T-cell (primary cell): ENCODE measurements around the gene SLC13A5. TPM values are rescaled to one million over a fixed set of nuclear protein-coding genes. Genes with fewer than 3 reads are reported as not detected.

Experiments
- ATAC-seq, 4 experiments: fragments of 200-7000 bp in 3 of 4; fragments of 150-1000 bp in 1 of 4; cut with Tn5 transposase; replicated peaks in 1 of 4; 1 replicate in 3 of 4; 2 replicates in 1 of 4; pipeline ENCODE4 v1.10.0; 2021; ENCODE audit warnings: moderate library complexity in 3 of 4, mild to moderate bottlenecking in 2 of 4, moderate number of reproducible peaks in 1 of 4
- CTCF ChIA-PET, 2 donors: fragments of 300-600 bp; sonication (Branson Sonifier 250); formaldehyde crosslinking; loops; one replicate each; lab custom pipeline; 2022; ENCODE audit warnings: antibody characterized with exemption in 2 of 2; lab: Charles Lee
- POLR2A ChIA-PET, 2 donors: fragments of 300-600 bp; sonication (Branson Sonifier 250); formaldehyde crosslinking; loops; one replicate each; lab custom pipeline; 2022; ENCODE audit warnings: antibody characterized with exemption in 2 of 2; lab: Charles Lee
- DNase-seq, 35 experiments: peaks; one replicate each; pipeline versions ENCODE4 v3.0.0 to v3.0.0-alpha.2; 2013 to 2023
- H3K27ac ChIP-seq: one replicate; pipeline ENCODE4 v1.5.1; 2013; ENCODE audit warnings: low read length
- H3K27me3 ChIP-seq, 2 experiments: replicated peaks in 1 of 2; 1 replicate in 1 of 2; 2 replicates in 1 of 2; pipeline versions ENCODE4 v1.6.1 to v1.7.0; 2013; ENCODE audit warnings: low read length in 1 of 2, mixed read lengths in 1 of 2; ENCODE audit not compliant: control insufficient read depth in 2 of 2, insufficient read depth in 2 of 2; ENCODE audit errors: extremely low read depth in 1 of 2
- H3K36me3 ChIP-seq, 2 donors: 1 replicate in 1 of 2; 2 replicates in 1 of 2; pipeline versions ENCODE4 v1.6.1 to v1.7.0; 2013; ENCODE audit warnings: low read length in 1 of 2; ENCODE audit not compliant: control insufficient read depth in 2 of 2, insufficient read depth in 1 of 2; ENCODE audit errors: extremely low read depth in 1 of 2
- H3K4me1 ChIP-seq, 2 experiments: 1 replicate in 1 of 2; 2 replicates in 1 of 2; pipeline versions ENCODE4 v1.6.1 to v1.7.0; 2013; ENCODE audit warnings: low read length in 2 of 2, mixed read lengths in 1 of 2; ENCODE audit not compliant: insufficient read depth in 2 of 2, control insufficient read depth in 1 of 2; ENCODE audit errors: extremely low read depth in 1 of 2
- H3K4me3 ChIP-seq, 2 donors: 1 replicate in 1 of 2; 2 replicates in 1 of 2; pipeline versions ENCODE4 v1.5.1 to v1.7.0; 2013; ENCODE audit warnings: mild to moderate bottlenecking in 2 of 2, low read length in 1 of 2, moderate library complexity in 1 of 2; ENCODE audit not compliant: control insufficient read depth in 1 of 2; ENCODE audit errors: extremely low read depth in 1 of 2
- H3K9me3 ChIP-seq: 2 replicates; pipeline ENCODE4 v1.7.0; 2013
- H3K27ac Mint-ChIP-seq, 2 donors: one replicate each; pipeline ENCODE4 v1.8.0; 2020 to 2021; ENCODE audit warnings: mild to moderate bottlenecking in 2 of 2, mixed read lengths in 2 of 2
- H3K27me3 Mint-ChIP-seq, 2 donors: one replicate each; pipeline ENCODE4 v1.8.0; 2021 to 2022; ENCODE audit warnings: mixed read lengths in 2 of 2
- H3K36me3 Mint-ChIP-seq: one replicate; pipeline ENCODE4 v1.8.0; 2021; ENCODE audit warnings: mixed read lengths
- H3K4me1 Mint-ChIP-seq, 3 donors: one replicate each; pipeline ENCODE4 v1.8.0; 2020 to 2022; ENCODE audit warnings: mixed read lengths in 3 of 3, mild to moderate bottlenecking in 1 of 3
- H3K4me3 Mint-ChIP-seq, 3 donors: one replicate each; pipeline ENCODE4 v1.8.0; 2020 to 2022; ENCODE audit warnings: mild to moderate bottlenecking in 3 of 3, mixed read lengths in 3 of 3, moderate library complexity in 3 of 3
- H3K9me3 Mint-ChIP-seq, 3 donors: one replicate each; pipeline ENCODE4 v1.8.0; 2020 to 2022; ENCODE audit warnings: mixed read lengths in 3 of 3
- WGBS: methylation state at CpG from one replicate; pipeline ENCODE4 v1.1.5; 2013; ENCODE audit warnings: missing lambda C conversion rate; ENCODE audit not compliant: insufficient coverage; 5-methylcytosine and 5-hydroxymethylcytosine counted together
- total RNA-seq, 35 experiments: library from RNA in 6 of 35; stranded (reverse) in 6 of 35; fragments of 120-200 nt in 1 of 35; gene quantifications; one replicate each; pipeline versions ENCODE4 v1.2.1 to v1.2.4 and lab custom pipeline; 2013 to 2026

Gene SLC13A5
- total RNA-seq, 5 donors from 2014 or later (not counting 1 experiment from before 2014, with no cell fraction given), result 0.13 TPM; not detected in 3

- POLR2A ChIA-PET, result no interaction called here
- Mint-ChIP-seq H3K27ac (no peak overlapping the region), H3K4me1 (peaks cover 12 to 14% (median 14%) of the 10 kb centered on the region in 3 donors), H3K36me3 (no peaks in the 10 kb centered on the region), H3K4me3 (no peak overlapping the region), H3K27me3 (peaks cover 62 to 74% of the 10 kb centered on the region in 2 donors), H3K9me3 (no peaks in the 10 kb centered on the region)
- CTCF ChIA-PET, result no interaction called here
- 92% methylated on average over 8 of the region's 12 CpGs for whole genome bisulfite sequencing
- ATAC-seq (no peak), DNase-seq (no peak)
- peaks cover 0 to 10% of the 10 kb centered on the region in 2 experiments for H3K4me1 ChIP-seq
- H3K36me3 ChIP-seq, result no peaks in the 10 kb centered on the region
- no peaks in the 10 kb centered on the region for H3K9me3 ChIP-seq
- H3K27ac ChIP-seq, result no peak overlapping the region
- peaks cover 0 to 46% of the 10 kb centered on the region in 2 experiments for H3K27me3 ChIP-seq
- no peak overlapping the region for H3K4me3 ChIP-seq
These were observed 4.7 kb downstream of the SLC13A5 start for GRCh38 chr17:6708357-6708961.

GRCh38 chr17:6706996-6707395 lies 6.2 kb downstream of the SLC13A5 start:
- H3K27me3 Mint-ChIP-seq, result peaks cover 54 to 68% of the 10 kb centered on the region in 2 donors
- no peak overlapping the region for H3K4me3 Mint-ChIP-seq
- no peaks in the 10 kb centered on the region for H3K36me3 Mint-ChIP-seq
- WGBS, result 85% methylated on average over 7 of the region's 8 CpGs
- Histone ChIP-seq H3K4me3 (no peak overlapping the region), H3K9me3 (no peaks in the 10 kb centered on the region), H3K27me3 (peaks cover 0 to 46% of the 10 kb centered on the region in 2 experiments), H3K4me1 (peaks cover 0 to under 1% of the 10 kb centered on the region in 2 experiments), H3K36me3 (no peaks in the 10 kb centered on the region), H3K27ac (no peak overlapping the region)
- peaks cover 0 to 6% (median 3%) of the 10 kb centered on the region in 3 donors for H3K4me1 Mint-ChIP-seq
- POLR2A ChIA-PET, result no interaction called here
- no peaks in the 10 kb centered on the region for H3K9me3 Mint-ChIP-seq
- ATAC-seq (no peak), DNase-seq (no peak)
- H3K27ac Mint-ChIP-seq, result no peak overlapping the region
- CTCF ChIA-PET, result no interaction called here

- ChIA-PET CTCF (no interaction called here), POLR2A (no interaction called here)
- DNase-seq (no peak), ATAC-seq (no peak)
- Histone ChIP-seq H3K36me3 (no peaks in the 10 kb centered on the region), H3K4me3 (no peak overlapping the region), H3K27me3 (peaks cover 0 to 42% of the 10 kb centered on the region in 2 experiments), H3K27ac (no peak overlapping the region), H3K4me1 (peaks cover 0 to 4% of the 10 kb centered on the region in 2 experiments), H3K9me3 (no peaks in the 10 kb centered on the region)
- Mint-ChIP-seq H3K9me3 (no peaks in the 10 kb centered on the region), H3K27ac (no peak overlapping the region), H3K4me3 (no peak overlapping the region), H3K27me3 (peaks cover 51 to 63% of the 10 kb centered on the region in 2 donors), H3K36me3 (no peaks in the 10 kb centered on the region), H3K4me1 (peaks cover 0 to 3% (median 2%) of the 10 kb centered on the region in 3 donors)
- WGBS, result 72% methylated on average over 12 of the region's 14 CpGs
These were observed 6.7 kb downstream of the SLC13A5 start for GRCh38 chr17:6706499-6706898.

- Histone ChIP-seq H3K9me3 (no peaks in the 10 kb centered on the region), H3K4me3 (no peak overlapping the region), H3K36me3 (no peaks in the 10 kb centered on the region), H3K27ac (no peak overlapping the region), H3K27me3 (peaks cover 0 to 35% of the 10 kb centered on the region in 2 experiments), H3K4me1 (peaks cover 0 to 4% of the 10 kb centered on the region in 2 experiments)
- no peak overlapping the region for H3K4me3 Mint-ChIP-seq
- no peak overlapping the region for H3K27ac Mint-ChIP-seq
- H3K36me3 Mint-ChIP-seq, result no peaks in the 10 kb centered on the region
- no peaks in the 10 kb centered on the region for H3K9me3 Mint-ChIP-seq
- POLR2A ChIA-PET, result no interaction called here
- DNase-seq (no peak), ATAC-seq (no peak)
- CTCF ChIA-PET, result no interaction called here
- peaks cover 38 to 47% of the 10 kb centered on the region in 2 donors for H3K27me3 Mint-ChIP-seq
- WGBS, result 80% methylated on average over 4 of the region's 6 CpGs
- H3K4me1 Mint-ChIP-seq, result peaks cover 0 to 3% (median 0%) of the 10 kb centered on the region in 3 donors
These were observed 8.6 kb downstream of the SLC13A5 start for GRCh38 chr17:6704470-6705052.

- ATAC-seq, result no peak
- H3K27me3 Mint-ChIP-seq, result peaks cover 30 to 39% of the 10 kb centered on the region in 2 donors
- H3K36me3 ChIP-seq, result no peaks in the 10 kb centered on the region
- no peak for DNase-seq
- H3K4me1 ChIP-seq, result peaks cover 0 to 4% of the 10 kb centered on the region in 2 experiments
- ChIA-PET CTCF (no interaction called here), POLR2A (no interaction called here)
- H3K4me3 ChIP-seq, result no peak overlapping the region
- no peak overlapping the region for H3K27ac ChIP-seq
- no peaks in the 10 kb centered on the region for H3K36me3 Mint-ChIP-seq
- H3K27me3 ChIP-seq, result peaks cover 0 to 35% of the 10 kb centered on the region in 2 experiments
- 100% methylated on average over 5 of the region's 10 CpGs for WGBS
- H3K9me3 Mint-ChIP-seq, result no peaks in the 10 kb centered on the region
- peaks cover 0 to 3% (median 0%) of the 10 kb centered on the region in 3 donors for H3K4me1 Mint-ChIP-seq
- no peak overlapping the region for H3K4me3 Mint-ChIP-seq
- H3K9me3 ChIP-seq, result no peaks in the 10 kb centered on the region
- H3K27ac Mint-ChIP-seq, result no peak overlapping the region
These were observed 9.4 kb downstream of the SLC13A5 start for GRCh38 chr17:6703751-6704150.

- no peak for ATAC-seq
These were observed 10.5 kb downstream of the SLC13A5 start for GRCh38 chr17:6702567-6703215.

More at GRCh38 chr17:6702567-6703215, 10.5 kb downstream of the SLC13A5 start:
- peaks cover 0 to 4% of the 10 kb centered on the region in 2 experiments for H3K4me1 ChIP-seq
- POLR2A ChIA-PET, result no interaction called here
- peak overlapping the region in 1 of 3 donors; percentile 23 for H3K4me3 Mint-ChIP-seq
- no peak for DNase-seq
- H3K9me3 ChIP-seq, result no peaks in the 10 kb centered on the region
- no peak overlapping the region for H3K27ac Mint-ChIP-seq
- CTCF ChIA-PET, result interaction anchor here in 1 of 2 donors (0.6 kb wide), 1 partner anchor 63 kb away, joined by 3 read pairs; a partner anchor contains a TSS
- no peaks in the 10 kb centered on the region for H3K36me3 Mint-ChIP-seq
- no peaks in the 10 kb centered on the region for H3K9me3 Mint-ChIP-seq
- H3K27me3 ChIP-seq, result peaks cover 0 to 40% of the 10 kb centered on the region in 2 experiments
- H3K4me1 Mint-ChIP-seq, result peaks cover 0 to 3% (median 0%) of the 10 kb centered on the region in 3 donors
- 85% methylated on average over 14 of the region's 16 CpGs for WGBS
- peaks cover 22 to 29% of the 10 kb centered on the region in 2 donors for H3K27me3 Mint-ChIP-seq
- no peak overlapping the region for H3K27ac ChIP-seq
- no peak overlapping the region for H3K4me3 ChIP-seq
- no peaks in the 10 kb centered on the region for H3K36me3 ChIP-seq
